HG03060 (cell line): ENCODE measurements around the gene TBC1D9.

Experiments used
- ATAC-seq: cut with Tn5 transposase; IDR thresholded peaks from one replicate; pipeline ENCODE4 v1.9.1; 2021; ENCODE audit warnings: low read depth, moderate number of reproducible peaks; ENCODE audit not compliant: unreplicated experiment

Gene TBC1D9

DNA sequence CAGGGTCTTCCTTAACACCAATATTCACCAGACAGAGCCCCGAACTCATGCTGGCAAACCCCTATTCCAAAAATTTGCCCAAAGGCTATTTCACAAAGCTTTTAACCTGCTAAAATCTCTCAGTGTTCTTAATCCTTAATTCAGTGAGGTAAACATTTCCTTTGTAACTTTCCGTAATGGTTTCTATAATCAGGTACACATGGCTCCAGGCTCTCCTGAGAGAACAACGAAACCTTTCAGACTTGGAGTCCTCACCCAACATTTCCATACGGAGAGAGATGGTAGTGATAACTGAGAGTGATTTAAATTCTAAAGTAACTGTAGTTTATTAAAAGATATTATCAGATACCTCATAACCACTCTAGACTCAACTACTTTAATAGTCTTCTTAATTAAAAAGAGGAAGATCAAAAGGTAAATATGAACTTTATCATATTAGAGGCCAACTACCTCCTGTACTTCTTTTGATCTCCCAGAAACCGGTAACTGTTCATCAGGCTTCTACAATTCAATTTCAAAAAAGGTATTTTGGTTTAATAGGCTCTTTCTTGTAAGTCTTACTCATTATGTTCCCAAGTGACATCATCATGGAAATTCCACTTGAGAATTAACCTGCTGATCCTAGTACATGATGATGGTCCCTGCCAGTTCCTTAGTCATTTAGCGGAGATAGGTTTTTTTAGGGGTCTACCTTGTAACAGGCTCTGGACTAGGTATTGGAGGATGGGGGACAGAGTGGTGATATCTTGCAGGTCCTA, 96.1 kb downstream of the TBC1D9 start:
- no peak for ATAC-seq

DNA sequence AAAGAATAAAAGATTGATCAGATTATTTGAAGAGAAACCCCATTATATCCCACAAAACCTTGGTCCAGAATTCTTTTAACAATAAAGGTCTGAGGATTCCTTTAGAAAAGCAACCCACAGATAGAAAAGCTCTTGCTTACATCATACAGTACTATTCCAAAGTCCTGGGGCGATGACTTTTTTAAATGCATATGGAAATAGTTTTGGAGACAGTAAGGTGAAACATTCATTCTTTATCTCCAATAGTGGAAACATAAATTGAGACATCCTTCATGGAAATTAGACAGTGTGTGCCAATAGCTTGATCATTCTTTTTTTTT, 101.7 kb downstream of the TBC1D9 start:
- no peak for ATAC-seq

DNA sequence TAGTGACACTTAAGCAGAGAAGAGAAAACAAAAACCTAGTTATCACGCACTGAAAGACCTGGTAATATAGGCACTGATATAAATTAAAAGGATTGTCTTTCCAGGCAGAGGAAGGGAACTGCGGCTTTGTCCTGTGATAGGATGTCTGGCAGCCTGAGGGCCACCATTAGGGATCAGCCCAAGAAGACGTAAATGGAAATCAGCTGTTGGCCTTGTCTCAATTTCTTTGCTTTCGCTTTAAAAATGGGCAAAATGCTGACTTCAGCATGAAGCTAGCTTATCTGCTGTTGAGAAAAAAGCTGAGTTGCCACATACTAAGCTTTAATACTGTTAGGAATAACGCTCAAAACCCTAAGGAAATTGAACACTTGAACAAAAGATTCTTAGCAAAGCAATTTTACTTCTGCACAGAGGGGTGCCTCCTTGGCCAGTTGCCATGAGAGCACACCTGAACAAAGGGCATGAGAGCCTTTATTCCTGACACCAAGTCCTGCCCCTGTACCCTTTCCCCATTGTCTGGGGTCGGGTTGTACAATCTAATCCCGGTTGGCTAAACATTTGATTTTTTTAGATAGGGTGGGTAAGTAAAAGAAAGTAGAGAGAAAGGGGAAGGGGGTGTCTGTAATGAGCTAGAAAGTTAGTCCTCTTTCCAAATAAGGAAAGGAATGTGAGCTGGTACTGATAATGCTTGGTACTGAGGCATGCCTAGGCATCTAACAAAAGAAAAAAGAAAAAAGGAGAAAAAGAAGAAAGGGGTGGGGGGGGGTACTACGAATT, 102.3 kb downstream of the TBC1D9 start:
- no peak for ATAC-seq

DNA sequence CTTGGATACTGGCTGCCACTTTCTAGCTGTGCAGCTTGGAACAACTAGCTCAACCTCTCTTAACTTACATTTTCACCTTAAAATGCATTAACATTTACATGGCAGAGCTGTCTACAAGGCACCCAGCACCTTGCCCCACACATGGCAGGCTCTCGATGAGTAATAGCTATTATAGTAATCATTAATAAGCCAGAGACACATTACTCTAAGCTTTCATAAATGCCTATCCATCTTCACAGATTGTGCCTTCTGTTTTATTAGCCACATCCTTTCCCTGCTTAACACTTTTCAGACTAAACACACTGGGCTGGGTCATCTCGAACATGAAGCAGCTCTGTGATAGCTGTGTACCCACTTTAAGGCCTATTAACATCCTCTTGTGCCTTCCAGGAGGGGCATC, 103.6 kb downstream of the TBC1D9 start:
- no peak for ATAC-seq

DNA sequence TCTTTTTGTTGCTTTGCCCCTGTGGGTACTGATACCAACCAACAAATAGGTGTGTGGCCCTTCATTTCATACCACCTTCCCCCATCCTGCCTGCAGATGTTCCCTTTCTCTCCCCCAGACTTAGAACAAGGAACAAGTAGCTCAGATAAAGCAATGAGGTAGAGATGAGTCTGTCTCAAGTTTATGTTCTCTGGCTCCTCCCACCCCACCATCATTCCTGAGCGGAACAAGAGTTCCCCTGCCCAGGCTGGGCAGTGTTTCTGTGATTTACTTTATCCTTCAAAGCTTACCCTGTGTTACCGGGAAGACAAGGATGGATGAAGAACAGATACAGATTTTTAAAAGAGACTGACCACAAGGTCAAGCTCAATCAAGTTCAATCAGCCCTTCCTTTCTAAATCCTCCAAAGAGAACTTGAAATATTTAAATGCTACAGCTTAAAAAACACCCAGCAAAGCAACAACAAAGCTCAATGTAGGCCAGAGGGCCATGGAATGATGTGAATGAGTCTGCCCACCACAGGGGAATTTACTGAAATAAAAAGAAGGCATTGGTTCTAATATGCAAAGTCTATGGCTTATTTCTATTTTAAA, 107.4 kb downstream of the TBC1D9 start:
- no peak for ATAC-seq

GRCh38 chr4:140645614-140646412, 110.4 kb downstream of the TBC1D9 start:
- ATAC-seq, result no peak

GRCh38 chr4:140645196-140645595, 111.0 kb downstream of the TBC1D9 start:
- ATAC-seq, result no peak

GRCh38 chr4:140644470-140645185, 111.6 kb downstream of the TBC1D9 start:
- no peak for ATAC-seq

DNA sequence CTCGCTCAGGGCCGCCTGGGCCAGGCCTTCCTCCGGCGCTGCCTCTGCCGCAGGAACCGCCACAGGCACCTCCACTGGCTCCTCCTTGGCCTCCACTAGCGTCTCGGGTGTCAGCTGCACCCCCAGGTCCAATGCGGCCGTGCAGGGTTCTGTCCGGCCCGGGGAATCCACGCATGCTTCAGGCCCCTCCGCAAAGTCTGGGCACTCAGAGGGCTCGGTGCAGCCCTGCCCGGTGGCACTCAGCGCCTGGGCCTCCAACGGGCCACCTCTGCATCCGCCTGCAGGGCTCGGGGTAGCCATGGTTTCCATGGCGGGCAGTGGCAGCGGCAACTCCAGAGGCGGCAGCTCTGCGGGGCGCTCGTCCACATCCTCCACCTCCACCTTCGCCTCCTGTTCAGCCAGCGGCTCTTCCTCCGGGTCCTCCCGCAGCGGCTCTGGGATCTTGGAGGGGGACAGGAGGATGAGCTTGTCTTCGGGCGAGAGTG, 112.6 kb downstream of the TBC1D9 start:
- no peak for ATAC-seq

GRCh38 chr4:140642674-140643437, 113.3 kb downstream of the TBC1D9 start:
- no peak for ATAC-seq

GRCh38 chr4:140641789-140642439, 114.3 kb downstream of the TBC1D9 start:
- ATAC-seq, result no peak

DNA sequence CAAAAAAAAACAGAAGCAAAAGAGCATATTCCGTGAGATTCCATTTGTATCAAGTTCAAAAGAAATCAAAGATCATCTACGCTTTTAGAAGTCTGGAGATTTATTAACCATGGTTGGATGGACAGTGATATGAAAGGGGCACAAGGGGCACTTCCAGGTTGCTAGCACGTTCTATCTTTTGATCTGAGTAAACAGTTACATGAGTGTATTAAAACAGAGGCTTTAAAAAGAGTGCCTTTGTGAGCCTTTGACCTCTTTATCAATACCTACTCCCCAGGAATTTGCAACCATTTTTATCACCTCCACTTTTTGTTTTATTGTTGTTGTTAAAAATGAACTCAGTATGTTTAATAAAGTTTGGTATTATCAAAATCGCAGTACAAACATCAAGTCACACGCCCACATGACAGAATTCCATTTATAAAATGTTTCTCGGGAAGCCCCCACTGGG, 115.1 kb downstream of the TBC1D9 start:
- no peak for ATAC-seq

DNA sequence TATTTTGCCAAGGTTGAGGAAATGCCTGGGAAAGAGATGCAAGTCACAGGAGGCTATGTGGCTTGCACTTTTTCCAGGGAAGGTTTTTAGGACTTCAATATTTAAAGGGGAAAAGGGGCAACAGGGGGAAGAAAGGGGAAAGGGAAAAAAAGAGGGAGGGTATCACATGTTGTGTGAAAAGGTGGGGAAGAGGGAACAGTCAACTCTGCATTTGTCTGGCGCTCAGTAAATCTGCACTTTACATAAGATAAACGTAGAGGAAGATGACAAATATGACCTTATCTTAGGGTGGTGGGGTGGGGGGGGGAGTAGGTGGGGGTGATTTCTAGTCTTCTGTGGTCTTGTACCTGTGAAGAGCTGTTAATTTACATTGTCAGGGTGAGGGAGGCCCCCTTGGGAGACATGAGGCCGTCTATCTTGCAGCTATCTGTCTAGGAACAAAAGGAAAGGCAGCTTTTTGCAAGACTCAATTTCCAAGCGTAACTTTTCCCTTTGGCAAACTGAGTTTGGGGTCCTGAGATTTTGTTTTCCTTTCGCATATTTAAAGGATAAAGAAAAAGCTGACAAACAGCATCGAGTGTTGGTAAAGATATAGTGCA, 115.9 kb downstream of the TBC1D9 start:
- no peak for ATAC-seq

DNA sequence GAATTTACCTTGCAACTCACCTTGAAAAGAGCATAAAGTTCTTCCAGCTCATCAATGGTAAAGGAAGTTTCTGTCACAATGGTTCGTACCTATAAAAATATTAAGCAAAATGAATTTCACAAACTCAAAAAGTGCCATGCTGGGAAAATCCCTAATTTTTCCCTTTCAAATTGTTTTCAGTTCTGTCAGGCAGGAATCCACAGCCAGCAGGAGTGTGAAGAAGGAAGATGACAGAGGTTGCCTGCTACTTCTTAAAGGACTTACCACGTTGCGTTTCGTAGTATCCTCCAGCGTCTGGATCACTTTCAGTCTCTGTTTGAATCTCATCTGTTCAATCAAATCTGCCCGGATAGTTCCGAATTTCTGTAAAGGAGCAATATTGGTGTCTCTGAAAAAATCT, 117.1 kb downstream of the TBC1D9 start:
- no peak for ATAC-seq

- no peak for ATAC-seq
Observed at GRCh38 chr4:140637836-140638235, 118.3 kb downstream of the TBC1D9 start.

GRCh38 chr4:140635606-140636005, 120.6 kb downstream of the TBC1D9 start:
- no peak for ATAC-seq

- ATAC-seq, result no peak
Observed at GRCh38 chr4:140633951-140634350, 122.2 kb downstream of the TBC1D9 start.

DNA sequence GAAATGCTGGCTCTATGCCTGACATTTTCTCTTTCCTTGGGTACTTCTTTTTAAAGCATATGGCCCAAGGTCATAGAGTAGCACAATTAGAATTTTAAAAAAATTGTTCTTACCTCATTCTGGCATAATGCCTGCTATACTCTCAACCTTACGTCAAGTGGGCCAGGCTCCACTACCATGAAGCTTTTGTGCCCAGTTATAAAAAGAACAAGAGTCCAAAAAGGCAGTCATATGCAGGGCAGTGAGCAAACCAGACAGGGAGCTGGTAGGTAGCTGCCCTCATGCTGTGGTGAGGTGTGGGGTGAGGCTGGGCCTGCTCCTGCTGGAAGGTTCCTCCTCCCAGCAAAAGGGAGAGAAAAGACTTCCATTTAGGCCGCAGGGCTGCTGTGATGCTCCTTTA, 123.1 kb downstream of the TBC1D9 start:
- ATAC-seq, result no peak
